HUDEP-2 (cell line): Measurements from ENCODE around the gene TRAPPC2L.

Source experiments
- DNase-seq, 76 experiments: peaks; one replicate each; lab custom pipeline; 2025; ENCODE audit not compliant: unreplicated experiment in 76 of 76; lab: John Stamatoyannopoulos, UW

The TRAPPC2L gene

DNA sequence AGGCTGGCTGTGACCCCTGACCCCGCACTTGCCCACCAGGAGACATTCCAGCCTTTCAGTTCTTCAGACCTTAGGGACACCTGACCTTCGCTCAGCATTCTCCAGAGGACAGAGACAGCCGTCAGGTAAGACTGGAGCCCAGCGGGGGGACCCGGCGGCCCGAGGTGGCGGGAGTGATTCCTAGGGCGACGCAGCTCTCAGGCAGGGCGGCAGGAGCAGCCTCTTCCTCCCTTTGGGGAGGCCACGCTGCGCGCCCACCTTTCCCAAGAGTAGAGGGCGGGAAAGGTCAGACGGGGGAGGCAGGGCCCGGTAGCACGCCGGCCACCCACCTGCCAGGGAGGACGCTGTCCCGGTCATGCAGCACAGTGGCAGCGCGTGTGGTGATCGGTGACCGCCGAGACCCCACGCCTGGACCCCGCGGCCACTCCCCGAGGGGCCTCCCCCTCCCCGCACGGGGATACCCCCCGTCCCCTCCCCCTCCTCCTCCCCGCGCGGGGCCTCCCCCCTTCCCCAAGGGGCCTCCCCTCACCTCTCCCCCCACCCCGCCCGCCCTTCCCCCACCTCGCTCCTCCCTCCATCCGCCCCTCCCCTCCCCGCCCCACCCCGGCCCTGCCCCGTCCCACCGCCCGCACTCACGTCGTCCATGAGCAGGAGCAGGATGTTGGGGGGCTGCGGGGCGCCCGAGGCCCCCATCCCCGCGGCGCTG, 652 bp upstream of the TRAPPC2L start:
- DNase-seq: no peak

DNA sequence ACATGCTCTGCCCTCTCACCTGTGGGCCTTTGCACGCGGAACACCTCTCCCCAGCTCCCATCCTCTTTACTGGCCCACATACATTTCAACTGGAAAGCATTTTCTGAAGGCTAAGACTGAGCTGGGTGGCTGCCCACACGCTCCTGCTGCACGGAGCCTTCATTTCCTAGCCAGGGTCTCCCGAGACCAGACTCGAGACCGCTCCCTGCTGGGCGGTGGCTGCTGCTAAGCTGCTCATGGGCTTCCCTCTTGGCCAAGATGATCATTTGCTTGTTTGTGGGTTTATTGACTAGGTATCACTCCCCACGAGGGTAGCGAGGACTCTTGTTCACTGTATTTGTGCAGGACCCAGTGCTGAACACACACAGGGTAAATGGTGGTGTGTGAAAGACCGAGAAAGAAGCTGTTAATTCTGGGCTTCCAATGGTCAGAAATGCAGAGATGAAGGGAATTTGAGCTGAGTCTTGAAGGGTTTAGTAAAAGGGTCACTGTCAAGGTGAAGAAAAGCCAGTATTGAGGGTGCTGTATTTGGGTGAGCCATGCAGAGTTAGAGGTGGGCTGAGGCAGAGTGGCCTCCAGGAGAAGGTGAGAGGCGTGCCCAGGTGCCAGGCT, 907 bp downstream of the TRAPPC2L start:
- peak in 73 of 76 experiments; percentile 15 to 81 (median 60) for DNase-seq

DNA sequence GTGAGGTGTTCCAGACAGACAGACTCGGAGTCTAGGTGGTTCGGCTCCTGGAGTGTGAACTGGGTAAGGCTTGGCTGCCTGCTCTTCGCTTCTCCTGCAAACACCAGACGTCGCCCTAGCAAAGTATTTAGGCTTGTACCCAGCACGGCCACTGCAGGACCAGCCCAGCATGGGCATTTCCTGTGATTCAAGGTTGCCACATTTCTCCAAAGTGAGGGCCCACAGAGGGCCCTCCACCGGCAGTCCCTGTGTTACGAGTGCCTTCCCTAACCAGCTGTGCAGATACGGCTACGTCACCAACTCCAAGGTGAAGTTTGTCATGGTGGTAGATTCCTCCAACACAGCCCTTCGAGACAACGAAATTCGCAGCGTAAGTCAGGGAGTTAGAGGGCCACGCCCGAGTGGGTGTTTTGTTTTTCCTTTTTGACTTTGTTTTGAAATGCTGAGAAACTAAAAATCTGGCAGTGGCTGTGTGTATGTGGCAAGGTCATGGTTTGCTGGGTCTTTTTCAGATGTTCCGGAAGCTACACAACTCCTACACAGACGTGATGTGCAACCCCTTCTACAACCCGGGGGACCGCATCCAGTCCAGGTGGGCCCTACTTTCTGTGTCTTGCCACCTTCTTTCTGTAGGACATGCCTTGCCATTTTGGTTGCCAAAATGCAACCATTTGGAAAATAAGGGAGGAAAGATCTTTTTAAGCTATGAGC, 2.6 kb downstream of the TRAPPC2L start:
- DNase-seq: no peak

DNA sequence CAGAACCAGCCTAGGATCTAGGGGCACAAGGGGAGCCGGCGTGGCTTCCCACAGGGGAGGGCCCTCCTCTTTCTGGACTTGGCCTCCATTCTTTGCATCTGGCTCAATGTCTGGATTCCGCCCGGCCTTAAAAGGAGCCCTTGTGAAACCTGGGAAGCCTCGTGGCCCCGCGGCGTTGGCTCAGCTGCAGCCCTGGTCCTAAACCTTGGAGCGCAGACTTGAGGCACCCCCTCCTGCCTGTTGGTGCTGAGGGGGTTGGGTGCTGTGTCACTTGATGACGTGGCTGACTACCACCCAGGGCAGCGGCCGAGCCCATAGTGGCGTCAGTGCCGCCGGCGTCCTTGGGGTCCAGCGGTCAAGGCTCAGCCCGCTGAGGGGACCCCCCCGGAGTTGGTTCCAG, 4.4 kb downstream of the TRAPPC2L start:
- DNase-seq: no peak

DNA sequence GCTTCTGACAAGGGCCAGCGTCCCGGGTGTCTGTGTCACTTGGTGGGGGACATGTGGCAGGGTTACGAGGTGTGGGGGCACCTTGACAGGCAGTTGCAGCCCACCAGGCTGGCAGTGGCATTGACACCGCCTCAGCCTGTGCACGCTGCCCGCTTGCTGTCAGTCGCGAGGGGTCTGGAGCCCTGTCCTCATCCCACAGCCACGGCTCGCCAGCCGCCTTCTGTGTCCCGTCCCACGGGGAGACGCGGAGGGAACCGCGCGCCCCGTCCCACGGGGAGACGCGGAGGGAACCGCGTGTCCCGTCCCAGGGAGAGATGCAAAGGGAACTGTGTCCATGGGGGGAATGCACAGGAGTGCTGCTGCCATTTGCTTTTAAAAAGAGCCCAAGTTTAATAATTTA, 6.0 kb downstream of the TRAPPC2L start:
- no peak for DNase-seq

DNA sequence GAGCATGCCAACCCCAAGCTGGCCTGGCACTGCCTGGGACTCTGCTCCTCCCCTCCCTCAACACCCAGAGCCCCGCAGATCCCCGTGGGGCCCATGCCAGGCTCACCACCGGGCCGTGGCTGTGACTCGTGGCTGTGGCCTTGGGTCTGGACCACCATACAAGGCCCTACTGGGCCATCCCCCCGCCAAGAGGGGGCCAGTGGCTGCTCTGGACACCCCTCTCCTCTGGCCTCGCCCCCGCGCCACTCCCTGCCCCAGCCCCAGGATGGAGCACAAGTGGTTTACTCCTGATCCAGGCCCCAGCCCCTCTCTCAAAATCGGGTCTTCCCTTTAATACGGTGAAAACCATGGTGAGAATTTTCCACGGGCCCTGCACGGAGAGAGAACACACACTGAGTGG, 6.5 kb downstream of the TRAPPC2L start:
- DNase-seq: no peak

DNA sequence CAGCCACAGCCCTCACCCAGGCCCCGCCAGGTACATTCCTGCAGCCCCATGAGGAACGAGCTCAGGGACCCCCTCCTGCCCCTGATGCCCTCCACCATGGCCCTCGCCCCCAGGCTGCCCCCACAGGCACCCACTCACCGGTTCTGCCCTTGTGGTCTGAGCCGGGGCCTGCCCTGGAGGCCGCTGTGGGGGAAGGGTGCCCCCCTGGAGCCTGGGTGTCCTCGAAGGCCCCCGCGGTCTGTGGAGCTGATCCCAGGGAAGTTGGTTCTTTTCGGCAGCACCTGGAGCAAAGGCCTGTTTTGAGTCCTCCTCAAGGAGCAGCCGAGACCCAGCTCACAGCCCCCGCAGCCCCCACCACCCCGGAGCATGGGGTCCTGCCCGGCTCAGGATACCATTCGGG, 7.2 kb downstream of the TRAPPC2L start:
- no peak for DNase-seq

DNA sequence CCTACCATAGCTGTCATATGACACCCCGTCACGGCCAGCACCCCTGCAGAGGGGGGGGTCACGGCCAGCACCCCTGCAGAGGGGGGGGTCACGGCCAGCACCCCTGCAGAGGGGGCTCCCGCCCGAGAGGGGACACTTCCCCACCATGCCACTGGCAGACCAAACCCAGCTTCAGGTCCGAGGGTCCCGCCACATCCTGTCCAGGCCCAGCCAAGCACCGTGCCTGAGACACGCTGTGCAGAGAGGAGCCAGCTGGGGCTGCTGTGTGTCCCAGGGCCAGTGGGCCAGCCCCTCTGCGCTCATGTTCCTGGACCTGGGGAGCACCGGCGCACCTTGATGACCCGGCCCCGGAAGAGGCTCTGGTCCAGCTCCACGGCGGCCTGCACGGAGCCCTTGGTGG, 7.6 kb downstream of the TRAPPC2L start:
- no peak for DNase-seq

DNA sequence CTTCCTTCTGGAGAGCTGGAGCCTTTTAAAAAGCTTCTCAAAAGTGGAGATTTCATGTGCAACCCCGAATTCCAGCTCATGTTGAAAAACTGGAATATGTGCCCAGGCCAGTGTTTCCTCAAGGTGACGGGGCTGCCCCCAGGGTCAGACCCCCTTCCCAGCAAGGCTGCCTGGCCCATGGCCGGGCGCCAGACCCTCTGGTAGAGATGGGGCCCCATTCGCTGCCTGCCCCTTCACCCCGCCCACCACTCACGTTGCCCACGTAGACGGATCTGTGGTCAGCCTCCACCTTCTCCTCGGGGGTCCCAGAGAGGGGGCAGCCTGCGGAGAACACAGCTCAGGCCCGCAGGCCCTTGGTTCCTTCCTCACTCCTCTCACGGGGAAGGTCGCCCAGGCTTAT, 8.4 kb downstream of the TRAPPC2L start:
- DNase-seq: no peak

DNA sequence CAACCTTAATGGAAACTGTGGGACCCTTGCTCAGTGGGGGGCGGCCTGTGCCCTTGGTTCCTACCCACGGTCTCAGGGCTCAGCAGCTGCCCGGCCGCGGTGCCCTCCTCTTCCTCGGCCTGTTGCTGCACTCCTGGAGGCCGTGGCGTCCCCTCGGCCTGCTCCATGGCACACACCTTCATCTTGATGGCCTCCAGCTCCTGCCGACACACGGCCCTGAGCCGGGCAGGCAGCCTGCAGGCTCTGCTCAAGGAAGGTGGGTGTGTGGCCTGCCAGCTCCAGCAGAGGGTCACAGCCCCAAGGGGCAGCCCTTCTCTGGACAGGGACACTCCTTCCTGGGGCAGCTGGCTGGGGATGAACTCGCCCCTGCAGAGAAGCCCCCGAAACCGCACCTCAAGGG, 8.8 kb downstream of the TRAPPC2L start:
- no peak for DNase-seq

DNA sequence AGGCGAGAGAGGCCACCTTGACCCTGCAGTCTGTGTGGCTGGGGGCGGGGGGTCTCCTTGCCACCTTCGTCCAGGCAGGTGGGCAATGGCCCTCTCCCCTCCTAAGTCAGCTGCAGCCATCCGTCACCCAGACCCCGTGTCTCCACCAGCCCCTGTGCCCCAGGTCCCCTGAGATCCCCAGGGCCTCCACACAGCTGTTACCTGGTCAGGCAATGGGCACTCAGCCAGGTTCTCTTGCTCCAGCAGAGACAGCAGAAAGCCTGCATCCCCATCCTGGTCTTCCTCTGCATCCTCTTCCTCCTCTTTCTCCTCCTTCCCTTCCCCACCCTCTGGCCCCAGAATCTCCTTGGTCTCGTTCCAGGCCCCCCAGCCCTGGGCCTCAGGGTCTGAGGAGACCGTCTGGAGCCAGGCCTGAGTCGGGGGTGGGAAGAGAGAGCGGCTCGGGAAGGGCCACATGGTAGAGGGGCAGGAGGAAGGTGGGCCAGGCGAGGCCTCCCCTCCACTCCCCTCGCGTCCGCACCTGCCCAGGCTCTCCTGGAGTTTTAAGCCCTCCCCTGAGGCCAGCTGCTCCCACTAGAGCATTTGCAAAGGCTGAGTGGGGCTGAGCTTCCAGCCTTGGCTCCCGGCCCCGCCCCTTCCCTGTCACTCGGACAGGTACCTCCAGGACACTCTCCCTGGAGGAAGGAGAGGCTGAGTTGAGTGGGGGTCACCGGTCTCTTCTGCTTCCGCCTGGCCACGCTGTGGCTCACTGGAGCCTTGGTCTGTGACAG, 9.4 kb downstream of the TRAPPC2L start, which contains the start of gene PABPN1L:
TSS of gene PABPN1L (minus strand) at position 510 of the 770 bp plus-strand sequence. CDS start at position 456, 54 bp downstream.
- no peak for DNase-seq

DNA sequence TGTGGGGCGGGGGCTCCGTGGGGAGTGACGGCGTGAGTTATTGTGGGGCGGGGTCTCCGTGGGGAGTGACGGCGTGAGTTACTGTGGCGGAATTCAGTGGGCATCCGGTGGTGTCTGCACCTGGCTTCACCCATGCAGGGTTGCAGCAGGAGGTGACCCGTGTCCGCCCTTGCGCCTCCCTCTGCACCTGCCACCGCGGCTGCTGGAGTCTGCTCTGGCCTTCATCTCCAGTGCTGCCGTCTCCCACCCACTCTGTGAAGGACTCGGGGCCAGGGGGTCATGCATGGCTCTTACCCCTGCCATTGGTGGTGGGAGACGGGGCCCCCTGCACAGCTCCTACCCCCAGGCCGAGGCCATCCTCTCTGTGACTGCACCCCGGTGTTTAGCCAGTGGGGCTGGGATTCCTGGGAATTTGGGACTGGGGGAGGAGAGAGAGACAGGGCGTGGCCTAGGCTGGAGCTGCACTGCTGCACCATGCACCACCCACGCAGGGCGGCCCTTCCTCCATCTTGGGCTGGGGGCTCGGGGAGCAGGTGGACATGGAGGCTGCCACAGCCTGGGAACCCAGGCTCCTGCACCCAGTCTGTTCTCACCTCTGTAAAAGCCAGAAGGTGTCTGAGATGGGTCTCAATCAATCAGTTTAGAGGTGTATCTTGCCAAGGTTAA, 10.8 kb downstream of the TRAPPC2L start:
- no peak for DNase-seq

DNA sequence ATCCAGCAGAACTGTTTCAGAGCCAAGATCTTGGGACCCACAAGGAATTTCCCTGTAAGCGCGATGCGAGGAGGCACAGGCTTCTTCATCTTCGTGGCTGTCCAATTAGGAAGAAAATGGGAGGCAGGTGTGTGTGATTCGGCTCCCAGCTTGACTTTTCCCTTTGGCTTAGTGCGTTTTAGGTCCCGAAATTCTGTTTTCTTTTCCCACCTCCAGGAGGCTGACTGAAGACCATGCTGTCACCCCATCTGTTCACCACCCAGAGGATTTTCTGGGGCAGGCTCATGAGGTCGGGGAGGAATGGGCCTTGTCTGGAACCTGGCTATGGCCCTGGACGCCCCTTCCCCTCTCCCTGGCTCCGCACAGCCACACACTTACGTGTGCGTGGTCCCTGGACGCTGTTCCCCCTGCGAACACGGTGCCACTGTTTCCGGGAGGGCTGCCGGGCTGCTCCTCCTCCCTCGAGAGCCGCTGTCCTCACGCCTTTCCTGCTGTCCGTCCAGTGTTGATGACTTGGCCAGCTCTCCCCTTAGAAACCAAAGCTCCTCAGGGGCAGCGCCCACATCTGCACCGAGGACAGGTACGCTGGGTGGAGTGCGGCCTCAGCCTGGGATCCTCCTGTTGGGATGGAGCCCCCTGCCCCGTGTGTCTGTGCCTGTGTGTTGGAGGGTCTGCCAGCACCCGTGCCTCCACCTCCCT, 12.2 kb downstream of the TRAPPC2L start:
- no peak for DNase-seq

DNA sequence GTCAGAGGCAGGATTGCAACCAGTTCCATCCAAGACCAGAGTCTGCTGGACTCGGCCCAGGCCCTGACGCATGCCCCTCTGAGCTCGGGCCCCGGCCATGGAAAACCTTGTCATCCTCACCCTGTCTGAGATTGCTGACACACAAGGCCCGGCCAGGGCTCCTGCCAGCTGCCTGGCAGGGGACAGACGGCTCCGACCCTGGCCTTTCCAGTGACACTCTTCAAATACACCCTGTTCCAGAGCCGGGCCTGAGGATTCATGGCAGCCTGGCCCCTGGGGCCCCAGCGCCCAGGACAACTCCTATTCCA, 12.7 kb downstream of the TRAPPC2L start:
- no peak for DNase-seq

DNA sequence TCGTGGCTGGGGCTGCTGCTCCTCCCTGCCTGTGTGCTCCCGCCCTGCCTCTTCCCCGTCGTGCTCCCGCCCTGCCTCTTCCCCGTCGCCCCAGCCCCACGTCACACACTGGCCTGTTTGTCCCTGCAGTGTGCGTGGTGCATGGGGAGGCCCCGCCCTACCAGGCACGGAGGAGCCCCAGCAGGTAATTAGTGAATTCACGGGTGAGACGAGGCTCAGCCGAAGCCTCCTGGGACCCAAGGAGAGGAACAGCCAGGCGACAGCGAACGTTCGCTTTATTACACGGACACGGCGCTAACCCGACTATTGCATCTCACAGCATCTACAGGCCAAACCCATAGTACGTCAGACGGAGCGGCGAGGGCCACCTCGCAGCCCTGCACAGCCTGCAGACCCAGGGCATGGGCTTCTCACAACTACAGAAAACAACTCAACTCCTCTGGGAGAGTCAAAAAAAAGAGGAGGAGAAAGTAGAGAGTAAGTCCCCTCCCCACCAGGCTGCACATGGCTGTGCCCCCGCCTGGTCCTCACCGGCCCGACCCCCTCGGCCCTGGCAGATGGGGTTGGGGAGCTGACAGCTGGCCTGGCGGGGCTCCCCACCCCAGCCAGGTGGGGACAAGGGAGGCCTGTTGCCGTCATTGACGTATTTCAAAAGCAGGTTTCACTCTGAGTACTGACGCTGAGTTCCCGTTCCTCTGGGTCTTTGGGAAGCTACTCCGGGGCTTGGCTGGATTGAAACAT, 13.9 kb downstream of the TRAPPC2L start:
- no peak for DNase-seq

DNA sequence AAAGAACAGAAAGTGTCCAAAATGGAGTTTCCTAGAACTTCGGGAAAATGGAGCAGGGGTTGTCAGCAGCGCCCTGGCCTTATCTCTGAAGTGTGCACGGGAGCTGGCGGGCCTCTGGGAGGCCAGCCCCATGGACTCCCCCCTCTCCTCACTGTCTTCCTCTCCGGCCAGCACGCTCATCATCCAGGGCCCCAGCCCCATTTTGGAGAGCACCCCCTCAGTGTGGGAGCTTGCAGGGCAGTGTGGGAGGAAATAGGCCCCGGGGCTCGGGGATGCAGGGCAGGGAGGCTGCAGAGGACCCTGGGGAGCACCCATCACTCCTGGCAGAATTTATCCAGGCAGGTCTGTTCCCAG, 14.4 kb downstream of the TRAPPC2L start:
- DNase-seq: no peak

DNA sequence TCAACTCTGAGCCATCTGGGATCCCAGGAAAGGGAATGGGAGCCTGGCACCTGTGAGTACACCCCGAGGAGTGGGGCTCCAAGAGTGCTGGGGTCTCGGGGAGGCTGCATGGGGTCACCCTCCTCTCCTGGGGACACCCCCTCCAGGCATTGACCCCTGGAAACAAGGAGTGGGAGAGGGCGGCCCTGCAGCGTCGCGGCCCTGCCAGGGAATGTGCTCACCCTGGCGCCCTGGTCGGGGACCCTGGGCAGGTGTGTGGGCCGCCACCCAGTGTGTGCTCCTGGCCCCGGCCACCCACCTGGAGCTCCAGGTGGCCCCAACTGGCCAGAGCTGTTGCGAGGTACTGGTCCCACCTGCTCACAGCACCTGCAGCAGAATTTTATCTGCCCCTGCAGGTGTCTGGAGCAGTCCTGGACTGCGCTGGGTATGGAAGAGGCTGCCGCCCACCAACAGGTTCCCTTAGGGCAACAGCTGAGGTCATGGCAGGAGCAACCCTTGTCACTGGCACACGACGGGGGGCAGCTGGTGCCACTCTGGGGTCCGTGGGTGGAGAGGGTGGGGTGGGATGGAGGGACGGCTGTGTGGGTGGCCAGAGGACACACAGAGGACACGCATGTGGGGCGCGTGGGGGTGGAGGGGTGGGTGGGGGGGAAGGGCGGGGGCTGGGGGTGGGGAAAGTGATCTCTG, 14.9 kb downstream of the TRAPPC2L start:
- no peak for DNase-seq

DNA sequence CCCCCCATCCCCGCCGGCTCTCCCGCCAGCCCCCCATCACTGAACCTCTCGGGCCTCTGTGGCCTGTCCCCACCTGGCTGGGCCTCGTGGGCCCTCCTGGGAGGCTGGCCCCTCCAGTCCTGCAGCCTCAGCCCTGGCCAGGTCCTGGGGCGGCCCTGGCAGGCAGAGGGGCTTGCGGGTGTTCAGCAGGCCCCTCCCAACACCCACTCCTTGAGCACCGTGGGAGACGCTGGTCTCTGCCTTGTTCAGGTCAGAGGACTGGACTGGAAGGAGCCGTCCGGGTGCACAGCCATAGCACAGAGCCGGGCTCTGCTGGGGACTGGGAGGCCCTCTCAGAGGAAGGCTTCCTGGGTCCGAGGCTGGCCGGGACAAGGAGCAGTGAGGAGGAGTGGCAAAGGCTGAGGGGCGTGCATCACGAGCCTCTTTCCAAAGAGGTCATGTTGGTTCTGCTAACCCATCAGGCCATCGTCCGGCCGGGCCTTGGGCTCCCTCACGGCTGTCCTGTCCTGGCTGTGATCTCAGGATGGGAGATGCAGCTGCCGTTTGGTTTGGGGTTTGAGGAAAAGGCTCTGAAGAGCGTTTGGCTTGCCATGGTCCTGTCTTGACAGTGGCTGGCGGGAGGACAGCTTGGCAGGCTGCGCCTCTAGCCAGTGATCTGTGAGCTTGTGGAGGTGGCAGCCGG, 15.9 kb downstream of the TRAPPC2L start:
- DNase-seq: peak in 1 of 76 experiments; percentile 19
